H1 (cell line): Measurements from ENCODE around the gene SLC13A3. TPM values are rescaled to one million over a fixed set of nuclear protein-coding genes. Genes with fewer than 3 reads are reported as not detected.

Experiments
- CTCF ChIA-PET: fragments of 300-600 bp; sonication (Branson Sonifier 250); formaldehyde crosslinking; loops from one replicate; lab custom pipeline; 2021; ENCODE audit not compliant: partially characterized antibody; lab: Charles Lee
- POLR2A ChIA-PET: fragments of 300-600 bp; sonication (Branson Sonifier 250); formaldehyde crosslinking; loops from one replicate; lab custom pipeline; 2021; ENCODE audit warnings: inconsistent platforms; ENCODE audit not compliant: partially characterized antibody; lab: Charles Lee
- DNase-seq, 2 experiments: peaks; one replicate each; pipeline versions ENCODE4 v3.0.0 to v3.0.0-alpha.2; 2010 to 2022; ENCODE audit warnings: low spot score in 2 of 2, low read depth in 1 of 2, mixed read lengths in 1 of 2
- FAIRE-seq: peaks from 2 replicates; lab custom pipeline; 2011; peaks lifted over from hg19 to GRCh38; lab: Jason Lieb, UNC
- H2AFZ ChIP-seq: 2 replicates; pipeline ENCODE4 v1.8.1; 2012; ENCODE audit warnings: low read length, inconsistent platforms
- H2AK5ac ChIP-seq: 2 replicates; pipeline ENCODE4 v1.6.1; 2013; ENCODE audit warnings: low read depth, low read length
- H2BK120ac ChIP-seq: replicated peaks from 2 replicates; pipeline ENCODE3; 2013; ENCODE audit warnings: low read depth, low read length, inconsistent platforms
- H2BK12ac ChIP-seq: 2 replicates; pipeline ENCODE4 v1.6.1; 2013; ENCODE audit warnings: low read depth, low read length
- H2BK15ac ChIP-seq: 2 replicates; pipeline ENCODE4 v1.6.1; 2013; ENCODE audit warnings: low read length
- H2BK20ac ChIP-seq: 2 replicates; pipeline ENCODE4 v1.6.1; 2013; ENCODE audit warnings: low read length
- H2BK5ac ChIP-seq: 2 replicates; pipeline ENCODE4 v1.6.1; 2013; ENCODE audit warnings: low read depth, low read length
- H3K14ac ChIP-seq: 2 replicates; pipeline ENCODE4 v1.6.1; 2013; ENCODE audit warnings: inconsistent platforms; ENCODE audit not compliant: insufficient read length
- H3K18ac ChIP-seq: 2 replicates; pipeline ENCODE4 v1.6.1; 2013; ENCODE audit warnings: low read length; ENCODE audit errors: extremely low read depth
- H3K23ac ChIP-seq: 2 replicates; pipeline ENCODE4 v1.6.1; 2013; ENCODE audit warnings: inconsistent platforms; ENCODE audit not compliant: insufficient read length
- H3K23me2 ChIP-seq: 2 replicates; pipeline ENCODE4 v1.6.1; 2013; ENCODE audit warnings: low read depth, low read length
- H3K27ac ChIP-seq: 2 replicates; pipeline ENCODE4 v1.6.1; 2011; ENCODE audit warnings: low read depth, low read length, inconsistent platforms
- H3K27me3 ChIP-seq, 4 experiments: replicated peaks in 1 of 4; 1 replicate in 1 of 4; 2 replicates in 3 of 4; pipeline versions ENCODE4 v1.6.1 to v1.8.1; 2011 to 2013; ENCODE audit warnings: low read length in 3 of 4, mild to moderate bottlenecking in 3 of 4, inconsistent platforms in 2 of 4, mixed read lengths in 2 of 4, moderate library complexity in 1 of 4; ENCODE audit not compliant: control insufficient read depth in 3 of 4, insufficient read depth in 3 of 4; ENCODE audit errors: extremely low read depth in 1 of 4
- H3K36me3 ChIP-seq, 4 experiments: 2 replicates each; pipeline versions ENCODE4 v1.6.1 to v1.8.1; 2011 to 2013; ENCODE audit warnings: mild to moderate bottlenecking in 4 of 4, low read length in 3 of 4, moderate library complexity in 2 of 4, control low read depth in 1 of 4, inconsistent platforms in 1 of 4; ENCODE audit not compliant: insufficient read depth in 4 of 4, control insufficient read depth in 2 of 4
- H3K4ac ChIP-seq: replicated peaks from 2 replicates; pipeline ENCODE3; 2013; ENCODE audit warnings: low read length, low read depth, mixed read lengths, inconsistent platforms; ENCODE audit not compliant: insufficient read length
- H3K4me1 ChIP-seq, 4 experiments: replicated peaks in 1 of 4; 1 replicate in 1 of 4; 2 replicates in 3 of 4; pipeline versions ENCODE4 v1.6.1 to v1.8.1; 2011 to 2013; ENCODE audit warnings: low read length in 3 of 4, inconsistent platforms in 2 of 4, mixed read lengths in 1 of 4; ENCODE audit not compliant: insufficient read depth in 4 of 4, control insufficient read depth in 3 of 4
- H3K4me2 ChIP-seq, 2 experiments: 2 replicates each; pipeline versions ENCODE4 v1.6.1 to v1.8.1; 2011 to 2013; ENCODE audit warnings: low read depth in 2 of 2, low read length in 2 of 2, control low read depth in 1 of 2, inconsistent platforms in 1 of 2, mild to moderate bottlenecking in 1 of 2; ENCODE audit not compliant: insufficient read depth in 1 of 2
- H3K4me3 ChIP-seq, 4 experiments: fragments of 200-600, 300-600 bp in 1 of 4; sonication (generic), shearing (Covaris generic), sonication (Bioruptor Twin) in 1 of 4; 2 replicates each; pipeline versions ENCODE4 v1.5.1 to v1.8.1; 2011 to 2016; ENCODE audit warnings: low read length in 4 of 4, low read depth in 3 of 4, control low read depth in 2 of 4, inconsistent platforms in 2 of 4, mild to moderate bottlenecking in 2 of 4, mixed read lengths in 1 of 4, moderate library complexity in 1 of 4; ENCODE audit not compliant: insufficient read depth in 2 of 4; ENCODE audit errors: extremely low read depth in 1 of 4
- H3K56ac ChIP-seq: replicated peaks from 2 replicates; pipeline ENCODE3; 2013; ENCODE audit warnings: low read depth, mild to moderate bottlenecking, mixed read lengths, low read length, inconsistent platforms; ENCODE audit not compliant: insufficient read length
- H3K79me1 ChIP-seq: 2 replicates; pipeline ENCODE4 v1.6.1; 2013; ENCODE audit warnings: low read depth, low read length, control low read depth
- H3K79me2 ChIP-seq, 2 experiments: 2 replicates each; pipeline versions ENCODE4 v1.6.1 to v1.8.1; 2012 to 2013; ENCODE audit warnings: low read length in 2 of 2, mild to moderate bottlenecking in 2 of 2, inconsistent platforms in 1 of 2; ENCODE audit not compliant: insufficient read depth in 2 of 2, control insufficient read depth in 1 of 2
- H3K9ac ChIP-seq, 4 experiments: replicated peaks in 1 of 4; 1 replicate in 1 of 4; 2 replicates in 3 of 4; pipeline versions ENCODE4 v1.6.1 to v1.8.1; 2011 to 2013; ENCODE audit warnings: low read depth in 3 of 4, low read length in 3 of 4, control low read depth in 2 of 4, mild to moderate bottlenecking in 2 of 4, moderate library complexity in 2 of 4, inconsistent platforms in 1 of 4; ENCODE audit errors: extremely low read depth in 1 of 4
- H3K9me3 ChIP-seq, 2 experiments: 2 replicates each; pipeline versions ENCODE4 v1.6.1 to v1.8.1; 2012 to 2013; ENCODE audit warnings: mild to moderate bottlenecking in 2 of 2, moderate library complexity in 2 of 2, control low read depth in 1 of 2, inconsistent platforms in 1 of 2, low read depth in 1 of 2, low read length in 1 of 2, mixed read lengths in 1 of 2; ENCODE audit not compliant: insufficient read depth in 2 of 2
- H4K20me1 ChIP-seq, 2 experiments: replicated peaks in 1 of 2; 2 replicates each; pipeline versions ENCODE3 to v1.8.1; 2011 to 2013; ENCODE audit warnings: inconsistent platforms in 2 of 2, low read length in 2 of 2, mild to moderate bottlenecking in 1 of 2; ENCODE audit not compliant: insufficient read depth in 2 of 2, control insufficient read depth in 1 of 2
- H4K5ac ChIP-seq: 2 replicates; pipeline ENCODE4 v1.6.1; 2013; ENCODE audit warnings: low read length, low read depth, mixed read lengths, inconsistent platforms; ENCODE audit not compliant: insufficient read length
- H4K8ac ChIP-seq: 2 replicates; pipeline ENCODE4 v1.8.0; 2013; ENCODE audit warnings: mild to moderate bottlenecking, moderate library complexity, low read length, inconsistent platforms; ENCODE audit not compliant: insufficient read depth; ENCODE audit errors: extremely low read depth
- H4K91ac ChIP-seq: replicated peaks from 2 replicates; pipeline ENCODE3; 2013; ENCODE audit warnings: low read length, mixed read lengths, inconsistent platforms; ENCODE audit not compliant: insufficient read length
- PHF8 ChIP-seq: fragments of 200-600 bp; sonication (generic); conservative IDR thresholded peaks from 2 replicates; pipeline ENCODE4 v1.7.1; 2012; ENCODE audit warnings: low read depth, mild to moderate bottlenecking, inconsistent platforms, low read length, moderate library complexity
- RBBP5 ChIP-seq: IDR thresholded peaks from 2 replicates; pipeline ENCODE4 v1.7.1; 2012; ENCODE audit warnings: low read depth, mild to moderate bottlenecking, inconsistent platforms, low read length, moderate library complexity, borderline replicate concordance
- RXRA ChIP-seq: IDR thresholded peaks from 2 replicates; pipeline ENCODE4 v1.6.1; 2011; ENCODE audit warnings: low read depth, mild to moderate bottlenecking, low read length, moderate library complexity; ENCODE audit not compliant: insufficient read depth
- SP1 ChIP-seq: IDR thresholded peaks from 2 replicates; pipeline ENCODE4 v1.6.1; 2011; ENCODE audit warnings: low read depth, low read length
- TCF12 ChIP-seq: IDR thresholded peaks from 2 replicates; pipeline ENCODE4 v1.6.1; 2011; ENCODE audit warnings: low read depth, mild to moderate bottlenecking, low read length
- WGBS, 2 experiments: shearing (Covaris generic) in 1 of 2; methylation state at CpG; one replicate each; pipeline versions ENCODE4 v1.1.6 to v1.1.7; 2013 to 2015; ENCODE audit warnings: low lambda C conversion rate in 2 of 2, mixed read lengths in 2 of 2, inconsistent platforms in 1 of 2, low coverage in 1 of 2, missing lambda C conversion rate in 1 of 2; ENCODE audit not compliant: insufficient replicate concordance in 2 of 2, insufficient coverage in 1 of 2, insufficient read length in 1 of 2; ENCODE audit errors: extremely low coverage in 1 of 2, missing lambda C conversion rate in 1 of 2; 5-methylcytosine and 5-hydroxymethylcytosine counted together
- polyA plus RNA-seq, 7 experiments: library from polyadenylated mRNA; depleted of rRNA in 3 of 7; stranded (reverse) in 5 of 7; unstranded in 2 of 7; fragments of >200 nt in 5 of 7; fragments of 200-250 nt in 2 of 7; gene quantifications; 1 replicate in 5 of 7; 2 replicates in 1 of 7; 4 replicates in 1 of 7; pipeline versions ENCODE4 v1.2.1 to v1.2.3, GENCODE V29; 2011 to 2013; ENCODE audit warnings: missing spikeins in 2 of 7, mixed read lengths in 2 of 7
- total RNA-seq: library from RNA; stranded (reverse); fragmentation: NEBNext Ultra II Directional; extraction: Animal tissue kit (Norgen Biotek cat#: 25700); gene quantifications from 2 replicates; pipeline ENCODE4 v1.2.1, GENCODE V29; 2021

The SLC13A3 gene
- total and polyA plus RNA-seq, 2 of the 8 experiments (the other 6 are each of a cell fraction or from before 2014, with no cell fraction given) = 9.4 to 12.6 TPM

DNA sequence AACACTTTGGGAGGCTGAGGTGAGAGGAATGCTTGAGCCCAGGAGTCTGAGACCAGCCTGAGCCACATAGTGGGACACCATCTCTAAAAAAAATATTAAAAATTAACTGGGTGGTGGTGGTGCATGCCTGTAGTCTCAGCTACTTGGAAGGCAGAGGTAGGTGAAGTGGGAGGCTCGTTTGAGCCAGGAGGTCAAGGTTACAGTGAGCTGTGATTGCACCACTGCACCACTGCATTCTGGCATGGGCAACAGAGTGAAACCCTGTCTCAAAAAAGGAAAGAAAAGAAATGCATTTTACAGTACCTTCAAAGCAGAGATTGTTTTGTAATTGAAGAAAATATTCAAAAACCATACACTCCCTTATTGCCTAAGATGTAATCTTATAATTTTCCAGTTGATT lies 107.3 kb downstream of the SLC13A3 start:
- POLR2A ChIA-PET = interaction anchor here (0.6 kb wide), 1 partner anchor 11 kb away, joined by 3 read pairs; no protein-coding TSS in a partner anchor

More for the DNA sequence above, 107.3 kb downstream of the SLC13A3 start:
- no peak overlapping the region for H3K4me3 ChIP-seq
- no peaks in the 10 kb centered on the region for H3K79me1 ChIP-seq
- H4K20me1 ChIP-seq = no peaks in the 10 kb centered on the region
- no peaks in the 10 kb centered on the region; a peak in 1 of 7 replicates for H3K27me3 ChIP-seq
- H4K5ac ChIP-seq = no peak overlapping the region
- TF ChIP-seq SP1 (no peak), TCF12 (no peak), PHF8 (no peak), RXRA (no peak), RBBP5 (no peak)
- H2BK15ac ChIP-seq = no peak overlapping the region
- CTCF ChIA-PET = interaction anchor here (0.9 to 3.0 kb wide), 6 partner anchors 13 to 164 kb away, joined by 3 to 22 read pairs (median 3); no protein-coding TSS in a partner anchor
- no peak overlapping the region for H2BK5ac ChIP-seq
- no peak overlapping the region for H3K14ac ChIP-seq
- H3K4me1 ChIP-seq = peaks cover 0 to 5% (median 2%) of the 10 kb centered on the region in 4 experiments; a peak in 2 of 7 replicates
- H3K23me2 ChIP-seq = no peaks in the 10 kb centered on the region
- H3K36me3 ChIP-seq = no peaks in the 10 kb centered on the region
- no peak overlapping the region for H3K23ac ChIP-seq
- H3K56ac ChIP-seq = no peak overlapping the region
- no peaks in the 10 kb centered on the region for H3K79me2 ChIP-seq
- no peak overlapping the region for H4K8ac ChIP-seq
- H2BK12ac ChIP-seq = no peak overlapping the region
- no peak overlapping the region for H3K18ac ChIP-seq
- no peak overlapping the region for H4K91ac ChIP-seq
- H2AFZ ChIP-seq = no peak overlapping the region
- DNase-seq (no peak), FAIRE-seq (no peak)
- no peak overlapping the region for H3K9ac ChIP-seq
- no peak overlapping the region for H2BK120ac ChIP-seq
- H2AK5ac ChIP-seq = no peak overlapping the region
- H3K4ac ChIP-seq = no peak overlapping the region
- no peak overlapping the region for H2BK20ac ChIP-seq
- H3K27ac ChIP-seq = no peak overlapping the region
- H3K4me2 ChIP-seq = no peak overlapping the region
- WGBS, 2 experiments = 70% methylated on average over 1 of the region's 1 CpG; no CpG with 5 or more reads in 1 of the 2 experiments
- no peaks in the 10 kb centered on the region for H3K9me3 ChIP-seq
